Adipocyte (in vitro differentiated cells): ENCODE data around the gene HIF1A.
"Not testable (repeated sequence)": the region's sequence is repeated elsewhere in the genome, so short reads cannot be mapped to it uniquely, and the experiment has no call there.

Experiments used
- DNase-seq: peaks from one replicate; pipeline ENCODE4 v3.0.0-alpha.2; 2015; ENCODE audit warnings: low read depth
- H3K27me3 ChIP-seq: replicated peaks from 2 replicates; pipeline ENCODE4 v1.7.0; 2013; ENCODE audit warnings: mild to moderate bottlenecking, low read length, moderate library complexity; ENCODE audit not compliant: control insufficient read depth, insufficient read depth
- H3K36me3 ChIP-seq: 2 replicates; pipeline ENCODE4 v1.7.0; 2013; ENCODE audit warnings: low read length, mild to moderate bottlenecking, moderate library complexity; ENCODE audit not compliant: control insufficient read depth, insufficient read depth, severe bottlenecking
- H3K4me1 ChIP-seq: 2 replicates; pipeline ENCODE4 v1.7.0; 2013; ENCODE audit warnings: mild to moderate bottlenecking, low read length, moderate library complexity; ENCODE audit not compliant: control insufficient read depth, insufficient read depth
- H3K4me3 ChIP-seq: 2 replicates; pipeline ENCODE4 v1.7.0; 2013; ENCODE audit warnings: mild to moderate bottlenecking, low read length, moderate library complexity
- H3K9ac ChIP-seq: 2 replicates; pipeline ENCODE4 v1.7.0; 2013; ENCODE audit warnings: mild to moderate bottlenecking, low read length, moderate library complexity
- H3K9me3 ChIP-seq: 2 replicates; pipeline ENCODE4 v1.7.0; 2013; ENCODE audit warnings: mild to moderate bottlenecking, low read length, moderate library complexity; ENCODE audit not compliant: control insufficient read depth

HIF1A gene

GRCh38 chr14:61750708-61751474, 55.6 kb downstream of the HIF1A start:
- H3K36me3 ChIP-seq: peaks cover 46% of the 10 kb centered on the region
- H3K4me1 ChIP-seq: peaks cover 75% of the 10 kb centered on the region
- no peaks in the 10 kb centered on the region for H3K9me3 ChIP-seq
- H3K27me3 ChIP-seq: no peaks in the 10 kb centered on the region
- H3K9ac ChIP-seq: peak overlapping the region; percentile 84
- H3K4me3 ChIP-seq: peak overlapping the region; percentile 78
- peak; percentile 79 for DNase-seq

GRCh38 chr14:61751475-61751989, 56.2 kb downstream of the HIF1A start:
- Histone ChIP-seq H3K4me1 (peaks cover 75% of the 10 kb centered on the region), H3K27me3 (no peaks in the 10 kb centered on the region), H3K9me3 (no peaks in the 10 kb centered on the region), H3K4me3 (peak overlapping the region; percentile 78), H3K36me3 (peaks cover 40% of the 10 kb centered on the region), H3K9ac (peak overlapping the region; percentile 84)
- no peak for DNase-seq

- H3K27me3 ChIP-seq: no peaks in the 10 kb centered on the region
- peaks cover 67% of the 10 kb centered on the region for H3K4me1 ChIP-seq
- H3K36me3 ChIP-seq: peaks cover 29% of the 10 kb centered on the region
- DNase-seq: no peak
- H3K9ac ChIP-seq: peak overlapping the region; percentile 84
- H3K9me3 ChIP-seq: no peaks in the 10 kb centered on the region
- no peak overlapping the region for H3K4me3 ChIP-seq
These were observed 57.3 kb downstream of the HIF1A start for GRCh38 chr14:61752626-61753025.

GRCh38 chr14:61753631-61754030, 58.3 kb downstream of the HIF1A start:
- Histone ChIP-seq H3K9ac (no peak overlapping the region), H3K27me3 (no peaks in the 10 kb centered on the region), H3K4me3 (no peak overlapping the region), H3K9me3 (no peaks in the 10 kb centered on the region), H3K36me3 (peaks cover 19% of the 10 kb centered on the region), H3K4me1 (peaks cover 57% of the 10 kb centered on the region)
- DNase-seq: no peak

GRCh38 chr14:61754627-61755381, 59.5 kb downstream of the HIF1A start:
- peak; percentile 36 for DNase-seq
- Histone ChIP-seq H3K27me3 (no peaks in the 10 kb centered on the region), H3K4me3 (no peak overlapping the region), H3K4me1 (peaks cover 45% of the 10 kb centered on the region), H3K36me3 (peaks cover 8% of the 10 kb centered on the region), H3K9me3 (no peaks in the 10 kb centered on the region), H3K9ac (peak overlapping the region; percentile 32)

GRCh38 chr14:61755382-61755742, 60.0 kb downstream of the HIF1A start:
- not testable (repeated sequence) for DNase-seq, H3K27me3 ChIP-seq, H3K4me3 ChIP-seq, H3K36me3 ChIP-seq, H3K9me3 ChIP-seq, H3K9ac ChIP-seq
- H3K4me1 ChIP-seq: peaks cover 39% of the 10 kb centered on the region

GRCh38 chr14:61756135-61756534, 60.8 kb downstream of the HIF1A start:
- Histone ChIP-seq H3K27me3 (no peaks in the 10 kb centered on the region), H3K4me1 (peaks cover 34% of the 10 kb centered on the region), H3K9ac (no peak overlapping the region), H3K9me3 (no peaks in the 10 kb centered on the region), H3K36me3 (no peaks in the 10 kb centered on the region), H3K4me3 (no peak overlapping the region)
- no peak for DNase-seq

- no peak for DNase-seq
- H3K36me3 ChIP-seq: no peaks in the 10 kb centered on the region
- H3K9ac ChIP-seq: no peak overlapping the region
- H3K27me3 ChIP-seq: no peaks in the 10 kb centered on the region
- no peak overlapping the region for H3K4me3 ChIP-seq
- H3K4me1 ChIP-seq: peaks cover 24% of the 10 kb centered on the region
- H3K9me3 ChIP-seq: no peaks in the 10 kb centered on the region
These were observed 64.6 kb downstream of the HIF1A start for GRCh38 chr14:61759878-61760277.

GRCh38 chr14:61761557-61761956, 66.2 kb downstream of the HIF1A start:
- no peaks in the 10 kb centered on the region for H3K9me3 ChIP-seq
- H3K9ac ChIP-seq: peak overlapping the region; percentile 93
- H3K4me1 ChIP-seq: peaks cover 37% of the 10 kb centered on the region
- no peak for DNase-seq
- no peaks in the 10 kb centered on the region for H3K36me3 ChIP-seq
- no peaks in the 10 kb centered on the region for H3K27me3 ChIP-seq
- peak overlapping the region; percentile 95 for H3K4me3 ChIP-seq

GRCh38 chr14:61761959-61762786, 66.9 kb downstream of the HIF1A start, which contains the start of gene SNAPC1:
TSS of gene SNAPC1 (plus strand) at chr14:61762420. CDS start at chr14:61762461, 41 bp downstream.
- Histone ChIP-seq H3K36me3 (peaks cover 2% of the 10 kb centered on the region), H3K27me3 (no peaks in the 10 kb centered on the region), H3K9ac (peak within 1 kb of the TSS; percentile 93), H3K4me1 (peaks cover 37% of the 10 kb centered on the region), H3K4me3 (peak within 1 kb of the TSS; percentile 95), H3K9me3 (no peaks in the 10 kb centered on the region)
- DNase-seq: peak; percentile 100
